Skeletal muscle tissue (tissue), 4 donors: Measurements from ENCODE around the gene CMTR2. TPM values are rescaled to one million over a fixed set of nuclear protein-coding genes. Genes with fewer than 3 reads are reported as not detected.

Experiments used
- H3K27ac ChIP-seq: one replicate; pipeline ENCODE4 v1.7.0; 2013; ENCODE audit warnings: mild to moderate bottlenecking, low read depth, low read length, inconsistent platforms
- H3K27me3 ChIP-seq, 3 donors: one replicate each; pipeline ENCODE4 v1.7.0; 2013; ENCODE audit warnings: low read length in 3 of 3; ENCODE audit not compliant: control insufficient read depth in 3 of 3, insufficient read depth in 3 of 3
- H3K36me3 ChIP-seq, 3 donors: one replicate each; pipeline ENCODE4 v1.7.0; 2013; ENCODE audit warnings: low read length in 3 of 3; ENCODE audit not compliant: control insufficient read depth in 3 of 3, insufficient read depth in 3 of 3
- H3K4me1 ChIP-seq, 3 donors: one replicate each; pipeline ENCODE4 v1.7.0; 2013; ENCODE audit warnings: low read length in 3 of 3, mild to moderate bottlenecking in 3 of 3; ENCODE audit not compliant: control insufficient read depth in 3 of 3, insufficient read depth in 3 of 3
- H3K4me3 ChIP-seq, 3 donors: one replicate each; pipeline ENCODE4 v1.7.0; 2013; ENCODE audit warnings: low read length in 3 of 3
- H3K9ac ChIP-seq, 3 donors: one replicate each; pipeline ENCODE4 v1.7.0; 2013; ENCODE audit warnings: low read length in 3 of 3, mild to moderate bottlenecking in 3 of 3, moderate library complexity in 2 of 3, low read depth in 1 of 3
- H3K9me3 ChIP-seq, 3 donors: one replicate each; pipeline ENCODE4 v1.7.0; 2013; ENCODE audit warnings: low read length in 3 of 3; ENCODE audit not compliant: control insufficient read depth in 3 of 3
- total RNA-seq: library from RNA; depleted of rRNA; stranded (reverse); fragments of >200 nt; gene quantifications from one replicate; pipeline ENCODE4 v1.2.3, GENCODE V29; 2014
- donor health status: Osteomylitis.

Gene CMTR2
- total RNA-seq, 1 donor from 2014 or later = 26.1 TPM

DNA sequence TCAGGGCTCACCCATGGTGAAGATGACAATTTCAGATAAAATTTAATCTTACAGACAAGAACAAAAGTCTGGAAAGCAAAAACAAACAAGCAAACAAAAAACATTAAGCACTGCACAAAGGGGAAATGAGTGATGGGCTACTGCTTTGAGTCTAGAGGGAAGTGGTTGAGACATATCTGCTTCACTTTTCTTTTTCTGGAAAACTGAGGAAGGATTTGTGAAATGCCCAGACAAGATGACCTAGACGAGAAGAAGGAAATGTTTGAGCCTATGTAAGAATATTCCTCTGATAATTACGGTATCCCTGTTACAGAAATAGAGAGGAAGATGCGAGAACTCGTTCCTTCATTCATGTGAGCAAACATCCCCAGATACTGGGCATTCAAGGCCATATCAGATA, 47.2 kb downstream of the CMTR2 start:
- no peaks in the 10 kb centered on the region for H3K9me3 ChIP-seq

More for the DNA sequence above, 47.2 kb downstream of the CMTR2 start:
- Histone ChIP-seq H3K27me3 (no peaks in the 10 kb centered on the region), H3K4me1 (no peaks in the 10 kb centered on the region), H3K36me3 (no peaks in the 10 kb centered on the region), H3K4me3 (no peak overlapping the region), H3K27ac (no peak overlapping the region), H3K9ac (no peak overlapping the region)

Other genes starting within 250 kb of the CMTR2 start
- gene HYDIN, start 58.7 kb downstream of the CMTR2 start, total RNA-seq = 3.7 TPM
- gene CALB2, start 69.3 kb upstream of the CMTR2 start, total RNA-seq = 1.0 TPM
- gene TLE7, start 152.7 kb upstream of the CMTR2 start, total RNA-seq = not detected
- 5.7 TPM for gene ZNF23, start 172.8 kb upstream of the CMTR2 start, total RNA-seq
- gene ZNF19, start 199.9 kb upstream of the CMTR2 start, total RNA-seq = 1.0 TPM
- gene CHST4, start 237.0 kb upstream of the CMTR2 start, total RNA-seq = not detected